ENCODE results near the gene FAM83B.

- TF ChIP-seq CTCF (conservative IDR thresholded peaks at IDR 0.05 in 1 of 2, IDR thresholded peaks at IDR 0.05 in 1 of 2; ENCODE audit: extremely low read depth in 1 of 2, insufficient read depth in 1 of 2, low read depth in 1 of 2, low read length in 2 of 2) = no peak
- TF ChIP-seq EZH2 (IDR thresholded peaks at IDR 0.05; ENCODE audit: borderline replicate concordance, low read length) = no peak
These were observed 44.9 kb upstream of the FAM83B start for GRCh38 chr6:54801669-54802068.
